K562 (cell line): ENCODE measurements around the gene INO80D.

Experiments used
- BRD9 ChIP-seq: fragments of 450-650 bp; IDR thresholded peaks from 2 replicates; pipeline ENCODE4 v1.6.1; 2018; ENCODE audit warnings: low read depth; ENCODE audit not compliant: partially characterized antibody
- EP300 ChIP-seq: IDR thresholded peaks from 2 replicates; pipeline ENCODE4 v1.6.1; 2012; ENCODE audit warnings: low read length, improper control_type of control experiment
- HBP1 ChIP-seq: fragments of 450-650 bp; formaldehyde crosslinking; IDR thresholded peaks from 2 replicates; pipeline ENCODE4 v1.4.0; 2022; ENCODE audit warnings: missing genetic modification characterization
- HMGXB4 ChIP-seq: sonication (generic); formaldehyde crosslinking; IDR thresholded peaks from 2 replicates; pipeline ENCODE4 v1.8.1; 2023; ENCODE audit warnings: mild to moderate bottlenecking, missing genetic modification reagents
- MAZ ChIP-seq, 2 experiments: fragments of 450-650 bp in 1 of 2; sonication (generic) in 1 of 2; formaldehyde crosslinking; IDR thresholded peaks in 1 of 2; conservative IDR thresholded peaks in 1 of 2; 2 replicates each; pipeline versions ENCODE4 v1.4.0 to v1.5.0; 2020; ENCODE audit warnings: mild to moderate bottlenecking in 1 of 2, missing genetic modification reagents in 1 of 2
- POLR2A ChIP-seq: fragments of 450-650 bp; conservative IDR thresholded peaks from 2 replicates; pipeline ENCODE4 v1.6.1; 2016
- RAD21 ChIP-seq, 2 experiments: fragments of 250-450 bp in 1 of 2; fragments of 450-650 bp in 1 of 2; sonication (Bioruptor Pico) in 1 of 2; formaldehyde crosslinking in 1 of 2; IDR thresholded peaks in 1 of 2; conservative IDR thresholded peaks in 1 of 2; 2 replicates each; pipeline versions ENCODE4 v1.4.0 to v1.8.0; 2020 to 2022; ENCODE audit warnings: mild to moderate bottlenecking in 2 of 2, moderate library complexity in 1 of 2
- TAF1 ChIP-seq: IDR thresholded peaks from 2 replicates; pipeline ENCODE4 v1.6.1; 2011; ENCODE audit warnings: mild to moderate bottlenecking, low read length, moderate library complexity; ENCODE audit not compliant: insufficient read depth, control insufficient read depth, severe bottlenecking; ENCODE audit errors: extremely low read depth
- TCF7L2 ChIP-seq: fragments of 150-350 bp; IDR thresholded peaks from 2 replicates; pipeline ENCODE4 v1.6.1; 2016; ENCODE audit warnings: low read depth, mild to moderate bottlenecking, low read length, moderate library complexity
- ZBTB7A ChIP-seq: IDR thresholded peaks from 2 replicates; pipeline ENCODE4 v1.6.1; 2011; ENCODE audit warnings: low read depth, mild to moderate bottlenecking, low read length, moderate library complexity, borderline replicate concordance; ENCODE audit not compliant: control insufficient read depth
- TF ChIP-seq, protein P1 (sequence below): fragments of 200-800 bp; sonication (Bioruptor generic); IDR thresholded peaks from 2 replicates; pipeline ENCODE4 v1.6.1; 2017; ENCODE audit warnings: missing genetic modification characterization, missing compliant biosample characterization
- TF ChIP-seq, protein P2 (sequence below), 3 experiments: IDR thresholded peaks in 2 of 3; conservative IDR thresholded peaks in 1 of 3; 2 replicates each; pipeline ENCODE4 v1.5.1; 2011 to 2012; ENCODE audit warnings: low read length in 3 of 3, mild to moderate bottlenecking in 3 of 3, control low read depth in 2 of 3, improper control_type of control experiment in 1 of 3, inconsistent platforms in 1 of 3, low read depth in 1 of 3, mixed read lengths in 1 of 3, moderate library complexity in 1 of 3; ENCODE audit not compliant: insufficient read depth in 2 of 3
- TF ChIP-seq, protein P3 (sequence below): fragments of 450-650 bp; conservative IDR thresholded peaks from 2 replicates; pipeline ENCODE4 v1.6.1; 2016; ENCODE audit warnings: missing genetic modification characterization, low read depth, mild to moderate bottlenecking, control low read depth, missing compliant biosample characterization
- TF ChIP-seq, protein P4 (sequence below): fragments of 250-450 bp; sonication (Bioruptor Pico); IDR thresholded peaks from 2 replicates; pipeline ENCODE4 v1.5.0; 2021

- TF ChIP-seq POLR2A (no peak), ZBTB7A (no peak), EP300 (no peak), RAD21 (CRISPR knock-in tag; conservative IDR thresholded peaks at IDR 0.05 in 1 of 2, IDR thresholded peaks at IDR 0.05 in 1 of 2) (no peak), TCF7L2 (no peak), HBP1 (CRISPR knock-in tag) (no peak), TAF1 (no peak), BRD9 (no peak), MAZ (CRISPR knock-in tag; conservative IDR thresholded peaks at IDR 0.05 in 1 of 2, IDR thresholded peaks at IDR 0.05 in 1 of 2) (no peak), HMGXB4 (no peak)
- TF ChIP-seq, protein P1, sequence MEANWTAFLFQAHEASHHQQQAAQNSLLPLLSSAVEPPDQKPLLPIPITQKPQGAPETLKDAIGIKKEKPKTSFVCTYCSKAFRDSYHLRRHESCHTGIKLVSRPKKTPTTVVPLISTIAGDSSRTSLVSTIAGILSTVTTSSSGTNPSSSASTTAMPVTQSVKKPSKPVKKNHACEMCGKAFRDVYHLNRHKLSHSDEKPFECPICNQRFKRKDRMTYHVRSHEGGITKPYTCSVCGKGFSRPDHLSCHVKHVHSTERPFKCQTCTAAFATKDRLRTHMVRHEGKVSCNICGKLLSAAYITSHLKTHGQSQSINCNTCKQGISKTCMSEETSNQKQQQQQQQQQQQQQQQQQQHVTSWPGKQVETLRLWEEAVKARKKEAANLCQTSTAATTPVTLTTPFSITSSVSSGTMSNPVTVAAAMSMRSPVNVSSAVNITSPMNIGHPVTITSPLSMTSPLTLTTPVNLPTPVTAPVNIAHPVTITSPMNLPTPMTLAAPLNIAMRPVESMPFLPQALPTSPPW (CRISPR knock-in tag), result no peak
- TF ChIP-seq, protein P2, sequence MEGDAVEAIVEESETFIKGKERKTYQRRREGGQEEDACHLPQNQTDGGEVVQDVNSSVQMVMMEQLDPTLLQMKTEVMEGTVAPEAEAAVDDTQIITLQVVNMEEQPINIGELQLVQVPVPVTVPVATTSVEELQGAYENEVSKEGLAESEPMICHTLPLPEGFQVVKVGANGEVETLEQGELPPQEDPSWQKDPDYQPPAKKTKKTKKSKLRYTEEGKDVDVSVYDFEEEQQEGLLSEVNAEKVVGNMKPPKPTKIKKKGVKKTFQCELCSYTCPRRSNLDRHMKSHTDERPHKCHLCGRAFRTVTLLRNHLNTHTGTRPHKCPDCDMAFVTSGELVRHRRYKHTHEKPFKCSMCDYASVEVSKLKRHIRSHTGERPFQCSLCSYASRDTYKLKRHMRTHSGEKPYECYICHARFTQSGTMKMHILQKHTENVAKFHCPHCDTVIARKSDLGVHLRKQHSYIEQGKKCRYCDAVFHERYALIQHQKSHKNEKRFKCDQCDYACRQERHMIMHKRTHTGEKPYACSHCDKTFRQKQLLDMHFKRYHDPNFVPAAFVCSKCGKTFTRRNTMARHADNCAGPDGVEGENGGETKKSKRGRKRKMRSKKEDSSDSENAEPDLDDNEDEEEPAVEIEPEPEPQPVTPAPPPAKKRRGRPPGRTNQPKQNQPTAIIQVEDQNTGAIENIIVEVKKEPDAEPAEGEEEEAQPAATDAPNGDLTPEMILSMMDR (IDR thresholded peaks at IDR 0.05 in 2 of 3, conservative IDR thresholded peaks at IDR 0.05 in 1 of 3; ENCODE audit: insufficient read depth in 2 of 3, low read depth in 1 of 3, low read length in 3 of 3), result no peak
- TF ChIP-seq, protein P3, sequence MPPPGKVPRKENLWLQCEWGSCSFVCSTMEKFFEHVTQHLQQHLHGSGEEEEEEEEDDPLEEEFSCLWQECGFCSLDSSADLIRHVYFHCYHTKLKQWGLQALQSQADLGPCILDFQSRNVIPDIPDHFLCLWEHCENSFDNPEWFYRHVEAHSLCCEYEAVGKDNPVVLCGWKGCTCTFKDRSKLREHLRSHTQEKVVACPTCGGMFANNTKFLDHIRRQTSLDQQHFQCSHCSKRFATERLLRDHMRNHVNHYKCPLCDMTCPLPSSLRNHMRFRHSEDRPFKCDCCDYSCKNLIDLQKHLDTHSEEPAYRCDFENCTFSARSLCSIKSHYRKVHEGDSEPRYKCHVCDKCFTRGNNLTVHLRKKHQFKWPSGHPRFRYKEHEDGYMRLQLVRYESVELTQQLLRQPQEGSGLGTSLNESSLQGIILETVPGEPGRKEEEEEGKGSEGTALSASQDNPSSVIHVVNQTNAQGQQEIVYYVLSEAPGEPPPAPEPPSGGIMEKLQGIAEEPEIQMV (tag), result no peak
- TF ChIP-seq, protein P4, sequence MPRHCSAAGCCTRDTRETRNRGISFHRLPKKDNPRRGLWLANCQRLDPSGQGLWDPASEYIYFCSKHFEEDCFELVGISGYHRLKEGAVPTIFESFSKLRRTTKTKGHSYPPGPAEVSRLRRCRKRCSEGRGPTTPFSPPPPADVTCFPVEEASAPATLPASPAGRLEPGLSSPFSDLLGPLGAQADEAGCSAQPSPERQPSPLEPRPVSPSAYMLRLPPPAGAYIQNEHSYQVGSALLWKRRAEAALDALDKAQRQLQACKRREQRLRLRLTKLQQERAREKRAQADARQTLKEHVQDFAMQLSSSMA (CRISPR knock-in tag), result no peak
Measured at GRCh38 chr2:206080927-206081326, 5.0 kb downstream of the INO80D start.
